SK-N-SH treated with all-trans-retinoic acid at 6 μM for 48 hours (cell line): ENCODE data around the gene GRK3.

Experiments
- ATAC-seq: fragments of 200-7000 bp; cut with Tn5 transposase; 3 replicates; pipeline ENCODE4 v1.9.1; 2020; ENCODE audit warnings: mild to moderate bottlenecking, moderate library complexity
- ARNTL ChIP-seq: fragments of 450-650 bp; formaldehyde crosslinking; IDR thresholded peaks from 2 replicates; pipeline ENCODE4 v1.5.0; 2020; ENCODE audit warnings: low read depth, mild to moderate bottlenecking, moderate library complexity, borderline replicate concordance
- CREB5 ChIP-seq: fragments of 250-450 bp; sonication (Bioruptor Pico); IDR thresholded peaks from 2 replicates; pipeline ENCODE4 v1.5.1; 2020; ENCODE audit warnings: low read depth, mild to moderate bottlenecking, moderate library complexity
- CSDC2 ChIP-seq: fragments of 250-450 bp; sonication (Bioruptor Pico); IDR thresholded peaks from 2 replicates; pipeline ENCODE4 v1.5.0; 2020; ENCODE audit warnings: mild to moderate bottlenecking, moderate library complexity
- GLIS3 ChIP-seq: fragments of 250-450 bp; sonication (Bioruptor Pico); IDR thresholded peaks from 2 replicates; pipeline ENCODE4 v1.5.0; 2020; ENCODE audit warnings: mild to moderate bottlenecking, moderate library complexity
- ISL1 ChIP-seq: fragments of 250-450 bp; sonication (Bioruptor Pico); IDR thresholded peaks from 2 replicates; pipeline ENCODE4 v2.1.2; 2022; ENCODE audit warnings: mild to moderate bottlenecking, moderate library complexity
- OSR1 ChIP-seq: fragments of 250-450 bp; sonication (Bioruptor Pico); IDR thresholded peaks from 2 replicates; pipeline ENCODE4 v1.8.0; 2022; ENCODE audit warnings: moderate library complexity, mild to moderate bottlenecking, inconsistent platforms
- PATZ1 ChIP-seq: fragments of 250-450 bp; sonication (Bioruptor Pico); IDR thresholded peaks from 2 replicates; pipeline ENCODE4 v1.8.0; 2020; ENCODE audit warnings: mild to moderate bottlenecking, moderate library complexity, borderline replicate concordance
- PPARA ChIP-seq: fragments of 250-450 bp; sonication (Bioruptor Pico); IDR thresholded peaks from 2 replicates; pipeline ENCODE4 v1.5.0; 2020; ENCODE audit warnings: mild to moderate bottlenecking, borderline replicate concordance
- TCF4 ChIP-seq: fragments of 250-450 bp; sonication (Bioruptor Pico); IDR thresholded peaks from 2 replicates; pipeline ENCODE4 v1.8.0; 2021; ENCODE audit warnings: mild to moderate bottlenecking, moderate library complexity, borderline replicate concordance
- TOX ChIP-seq: fragments of 250-450 bp; sonication (Bioruptor Pico); IDR thresholded peaks from 2 replicates; pipeline ENCODE4 v1.8.0; 2021; ENCODE audit warnings: mild to moderate bottlenecking, moderate library complexity, borderline replicate concordance
- ZC3H10 ChIP-seq: fragments of 250-450 bp; sonication (Bioruptor Pico); IDR thresholded peaks from 2 replicates; pipeline ENCODE4 v1.5.1; 2021; ENCODE audit warnings: mild to moderate bottlenecking, moderate library complexity
- ZFP3 ChIP-seq: fragments of 250-450 bp; sonication (Bioruptor Pico); IDR thresholded peaks from 2 replicates; pipeline ENCODE4 v1.5.0; 2020; ENCODE audit warnings: mild to moderate bottlenecking, moderate library complexity
- ZFP30 ChIP-seq: fragments of 450-650 bp; formaldehyde crosslinking; IDR thresholded peaks from 2 replicates; pipeline ENCODE4 v1.5.0; 2022; ENCODE audit warnings: mild to moderate bottlenecking, moderate library complexity
- ZNF565 ChIP-seq: fragments of 450-650 bp; formaldehyde crosslinking; conservative IDR thresholded peaks from 2 replicates; pipeline ENCODE4 v1.5.0; 2020; ENCODE audit warnings: low read depth, mild to moderate bottlenecking, moderate library complexity
- ZNF70 ChIP-seq: fragments of 450-650 bp; formaldehyde crosslinking; IDR thresholded peaks from 2 replicates; pipeline ENCODE4 v1.5.0; 2020; ENCODE audit warnings: mild to moderate bottlenecking, moderate library complexity
- ZNF8 ChIP-seq: fragments of 450-650 bp; formaldehyde crosslinking; IDR thresholded peaks from 2 replicates; pipeline ENCODE4 v1.5.0; 2020; ENCODE audit warnings: mild to moderate bottlenecking, moderate library complexity
- TF ChIP-seq, protein P1 (sequence below): fragments of 250-450 bp; sonication (Bioruptor Pico); IDR thresholded peaks from 2 replicates; pipeline ENCODE4 v1.5.0; 2020; ENCODE audit warnings: mild to moderate bottlenecking, moderate library complexity
- TF ChIP-seq, protein P2 (sequence below): fragments of 250-450 bp; sonication (Bioruptor Pico); IDR thresholded peaks from 2 replicates; pipeline ENCODE4 v1.5.1; 2021; ENCODE audit warnings: mild to moderate bottlenecking, moderate library complexity

Gene GRK3

GRCh38 chr22:25728071-25728470 is 163.6 kb downstream of the GRK3 start:
- no peak for TF ChIP-seq TCF4 (CRISPR knock-in tag)
- no peak for TF ChIP-seq ZNF8 (CRISPR knock-in tag)
- TF ChIP-seq, protein P1, sequence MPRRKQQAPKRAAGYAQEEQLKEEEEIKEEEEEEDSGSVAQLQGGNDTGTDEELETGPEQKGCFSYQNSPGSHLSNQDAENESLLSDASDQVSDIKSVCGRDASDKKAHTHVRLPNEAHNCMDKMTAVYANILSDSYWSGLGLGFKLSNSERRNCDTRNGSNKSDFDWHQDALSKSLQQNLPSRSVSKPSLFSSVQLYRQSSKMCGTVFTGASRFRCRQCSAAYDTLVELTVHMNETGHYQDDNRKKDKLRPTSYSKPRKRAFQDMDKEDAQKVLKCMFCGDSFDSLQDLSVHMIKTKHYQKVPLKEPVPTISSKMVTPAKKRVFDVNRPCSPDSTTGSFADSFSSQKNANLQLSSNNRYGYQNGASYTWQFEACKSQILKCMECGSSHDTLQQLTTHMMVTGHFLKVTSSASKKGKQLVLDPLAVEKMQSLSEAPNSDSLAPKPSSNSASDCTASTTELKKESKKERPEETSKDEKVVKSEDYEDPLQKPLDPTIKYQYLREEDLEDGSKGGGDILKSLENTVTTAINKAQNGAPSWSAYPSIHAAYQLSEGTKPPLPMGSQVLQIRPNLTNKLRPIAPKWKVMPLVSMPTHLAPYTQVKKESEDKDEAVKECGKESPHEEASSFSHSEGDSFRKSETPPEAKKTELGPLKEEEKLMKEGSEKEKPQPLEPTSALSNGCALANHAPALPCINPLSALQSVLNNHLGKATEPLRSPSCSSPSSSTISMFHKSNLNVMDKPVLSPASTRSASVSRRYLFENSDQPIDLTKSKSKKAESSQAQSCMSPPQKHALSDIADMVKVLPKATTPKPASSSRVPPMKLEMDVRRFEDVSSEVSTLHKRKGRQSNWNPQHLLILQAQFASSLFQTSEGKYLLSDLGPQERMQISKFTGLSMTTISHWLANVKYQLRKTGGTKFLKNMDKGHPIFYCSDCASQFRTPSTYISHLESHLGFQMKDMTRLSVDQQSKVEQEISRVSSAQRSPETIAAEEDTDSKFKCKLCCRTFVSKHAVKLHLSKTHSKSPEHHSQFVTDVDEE (CRISPR knock-in tag), result no peak
- no peak for TF ChIP-seq CREB5
- TF ChIP-seq PPARA (CRISPR knock-in tag), result no peak
- TF ChIP-seq, protein P2, sequence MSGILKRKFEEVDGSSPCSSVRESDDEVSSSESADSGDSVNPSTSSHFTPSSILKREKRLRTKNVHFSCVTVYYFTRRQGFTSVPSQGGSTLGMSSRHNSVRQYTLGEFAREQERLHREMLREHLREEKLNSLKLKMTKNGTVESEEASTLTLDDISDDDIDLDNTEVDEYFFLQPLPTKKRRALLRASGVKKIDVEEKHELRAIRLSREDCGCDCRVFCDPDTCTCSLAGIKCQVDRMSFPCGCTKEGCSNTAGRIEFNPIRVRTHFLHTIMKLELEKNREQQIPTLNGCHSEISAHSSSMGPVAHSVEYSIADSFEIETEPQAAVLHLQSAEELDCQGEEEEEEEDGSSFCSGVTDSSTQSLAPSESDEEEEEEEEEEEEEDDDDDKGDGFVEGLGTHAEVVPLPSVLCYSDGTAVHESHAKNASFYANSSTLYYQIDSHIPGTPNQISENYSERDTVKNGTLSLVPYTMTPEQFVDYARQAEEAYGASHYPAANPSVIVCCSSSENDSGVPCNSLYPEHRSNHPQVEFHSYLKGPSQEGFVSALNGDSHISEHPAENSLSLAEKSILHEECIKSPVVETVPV (CRISPR knock-in tag), result no peak
- no peak for TF ChIP-seq PATZ1 (CRISPR knock-in tag)
- no peak for TF ChIP-seq ISL1 (CRISPR knock-in tag)
- no peak for TF ChIP-seq ZFP3 (CRISPR knock-in tag)
- TF ChIP-seq OSR1, result no peak
- no peak for TF ChIP-seq ARNTL
- no peak for TF ChIP-seq ZFP30 (CRISPR knock-in tag)
- no peak for TF ChIP-seq TOX (CRISPR knock-in tag)
- no peak for TF ChIP-seq ZC3H10 (CRISPR knock-in tag)
- TF ChIP-seq ZNF70, result no peak
- TF ChIP-seq CSDC2 (CRISPR knock-in tag), result no peak
- TF ChIP-seq ZNF565 (CRISPR knock-in tag), result no peak
- ATAC-seq, result no peak

GRCh38 chr22:25729016-25729995 is 164.8 kb downstream of the GRK3 start:
- no peak for ATAC-seq
- TF ChIP-seq CREB5, result no peak
- no peak for TF ChIP-seq ZNF70
- no peak for TF ChIP-seq GLIS3
- TF ChIP-seq, protein P1 (CRISPR knock-in tag), result no peak
- TF ChIP-seq ZFP30 (CRISPR knock-in tag), result no peak
- no peak for TF ChIP-seq OSR1
- TF ChIP-seq, all 23 proteins: peak for 0
